GM12801 (cell line): Measurements from ENCODE around the gene DSG2.

Experiments used
- TF ChIP-seq, protein P1 (sequence below): IDR thresholded peaks from one replicate; pipeline ENCODE4 v1.5.1; 2011; ENCODE audit warnings: control low read depth; ENCODE audit not compliant: insufficient read length; ENCODE audit errors: extremely low read depth

Gene DSG2

GRCh38 chr18:31497836-31498573, at the start of gene DSG2:
DSG2 (plus strand) TSS chr18:31498177; CDS start chr18:31498252, 75 bp downstream.
- TF ChIP-seq, protein P1, sequence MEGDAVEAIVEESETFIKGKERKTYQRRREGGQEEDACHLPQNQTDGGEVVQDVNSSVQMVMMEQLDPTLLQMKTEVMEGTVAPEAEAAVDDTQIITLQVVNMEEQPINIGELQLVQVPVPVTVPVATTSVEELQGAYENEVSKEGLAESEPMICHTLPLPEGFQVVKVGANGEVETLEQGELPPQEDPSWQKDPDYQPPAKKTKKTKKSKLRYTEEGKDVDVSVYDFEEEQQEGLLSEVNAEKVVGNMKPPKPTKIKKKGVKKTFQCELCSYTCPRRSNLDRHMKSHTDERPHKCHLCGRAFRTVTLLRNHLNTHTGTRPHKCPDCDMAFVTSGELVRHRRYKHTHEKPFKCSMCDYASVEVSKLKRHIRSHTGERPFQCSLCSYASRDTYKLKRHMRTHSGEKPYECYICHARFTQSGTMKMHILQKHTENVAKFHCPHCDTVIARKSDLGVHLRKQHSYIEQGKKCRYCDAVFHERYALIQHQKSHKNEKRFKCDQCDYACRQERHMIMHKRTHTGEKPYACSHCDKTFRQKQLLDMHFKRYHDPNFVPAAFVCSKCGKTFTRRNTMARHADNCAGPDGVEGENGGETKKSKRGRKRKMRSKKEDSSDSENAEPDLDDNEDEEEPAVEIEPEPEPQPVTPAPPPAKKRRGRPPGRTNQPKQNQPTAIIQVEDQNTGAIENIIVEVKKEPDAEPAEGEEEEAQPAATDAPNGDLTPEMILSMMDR = no peak

GRCh38 chr18:31450409-31450808, 47.6 kb upstream of the DSG2 start:
- TF ChIP-seq, protein P1 = no peak

- TF ChIP-seq, protein P1 = no peak
Measured at GRCh38 chr18:31451625-31452024, 46.4 kb upstream of the DSG2 start.

GRCh38 chr18:31454066-31454708, 43.8 kb upstream of the DSG2 start:
- TF ChIP-seq, protein P1 = no peak

DNA sequence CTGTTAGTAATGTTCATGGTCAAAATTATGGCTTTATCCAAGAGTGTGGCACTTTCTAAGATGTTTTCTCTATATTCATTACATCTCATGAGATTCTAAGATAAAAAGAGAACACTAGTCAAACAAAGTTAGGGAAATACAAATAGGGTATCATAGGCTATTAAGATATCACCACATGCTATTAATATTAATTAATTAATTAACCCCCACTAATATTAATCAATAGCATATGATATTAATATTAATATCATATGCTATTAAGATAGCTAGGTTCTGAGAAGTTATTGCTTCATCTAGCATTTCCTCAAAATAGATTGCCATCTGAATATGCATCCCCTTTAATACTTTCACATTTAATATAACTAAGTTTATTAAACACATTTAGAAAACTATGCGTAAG, 28.3 kb upstream of the DSG2 start:
- TF ChIP-seq, protein P1 = no peak

DNA sequence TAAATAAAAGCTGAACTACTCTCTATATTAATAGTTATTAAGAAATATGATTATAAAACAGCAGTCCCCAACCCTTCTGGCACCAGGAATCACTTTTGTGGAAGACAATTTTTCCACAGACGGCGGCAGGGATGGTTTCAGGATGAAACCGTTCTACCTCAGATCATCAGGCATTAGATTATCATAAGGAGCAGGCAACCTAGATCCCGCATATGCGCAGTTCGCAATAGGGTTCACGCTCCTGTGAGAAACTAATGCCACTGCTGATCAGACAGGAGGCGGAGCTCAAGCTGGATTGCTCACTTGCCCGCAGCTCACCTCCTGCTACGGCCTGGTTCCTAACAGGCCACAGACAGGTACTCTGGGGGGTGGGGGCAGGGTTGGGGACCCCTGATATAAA, 19.3 kb upstream of the DSG2 start:
- TF ChIP-seq, protein P1 = no peak

- TF ChIP-seq, protein P1 = no peak
Measured at GRCh38 chr18:31482051-31482450, 15.9 kb upstream of the DSG2 start.
